Measurements from ENCODE around the gene DENND2D. TPM values are rescaled to one million over a fixed set of nuclear protein-coding genes. Genes with fewer than 3 reads are reported as not detected.
"Not testable (repeated sequence)": the region's sequence is repeated elsewhere in the genome, so short reads cannot be mapped to it uniquely, and the experiment has no call there.

The DENND2D gene
- total RNA-seq, 1 donor from 2014 or later, result 0.25 TPM

DNA sequence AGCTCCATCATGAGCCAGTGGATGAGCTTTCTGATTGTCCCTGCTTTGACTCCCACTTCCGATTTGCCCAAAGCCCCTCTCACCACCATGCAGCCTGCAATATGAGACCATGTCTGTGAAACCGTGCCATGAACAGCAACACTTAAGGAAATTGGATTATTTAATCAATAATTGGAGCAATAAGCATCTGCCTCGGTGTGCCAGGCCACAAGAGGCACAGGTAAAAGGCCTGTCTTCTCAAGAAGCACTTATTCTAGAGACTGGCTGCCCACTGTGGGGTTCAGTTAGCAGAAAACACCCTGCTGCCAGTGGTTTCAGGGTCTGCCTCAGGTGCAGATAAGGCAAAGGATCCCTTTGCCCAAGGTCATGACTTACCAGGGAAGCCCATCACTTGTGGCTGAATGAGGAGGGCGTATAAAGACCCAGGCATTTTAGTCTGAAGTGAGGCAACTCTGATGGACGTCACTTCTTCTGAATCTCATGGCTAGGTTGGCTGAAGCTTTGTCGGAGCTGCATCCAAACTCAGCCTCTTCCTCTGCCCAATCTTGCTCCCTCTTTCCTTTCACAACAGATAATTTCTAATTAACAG is 19.9 kb upstream of the DENND2D start:
- H3K4me1 Mint-ChIP-seq (ENCODE audit: low read depth), result peaks cover 12% of the 10 kb centered on the region
- no peak overlapping the region for H3K4me3 Mint-ChIP-seq (ENCODE audit: unreplicated experiment)
- no peaks in the 10 kb centered on the region for H3K9me3 Mint-ChIP-seq (ENCODE audit: low read depth)
- DNase-seq (ENCODE audit: low spot score), result no peak
- peaks cover 8% of the 10 kb centered on the region for H3K27me3 Mint-ChIP-seq (ENCODE audit: low read depth)
- TF ChIP-seq CTCF (IDR thresholded peaks at IDR 0.05), result no peak
- no peaks in the 10 kb centered on the region for H3K36me3 Mint-ChIP-seq (ENCODE audit: low read depth)
- H3K27ac Mint-ChIP-seq (ENCODE audit: unreplicated experiment), result no peak overlapping the region

- H3K4me1 Mint-ChIP-seq (ENCODE audit: low read depth), result peaks cover 10% of the 10 kb centered on the region
- no peak overlapping the region for H3K27ac Mint-ChIP-seq (ENCODE audit: unreplicated experiment)
- no peak for DNase-seq (ENCODE audit: low spot score)
- H3K4me3 Mint-ChIP-seq (ENCODE audit: unreplicated experiment), result no peak overlapping the region
- H3K36me3 Mint-ChIP-seq (ENCODE audit: low read depth), result no peaks in the 10 kb centered on the region
- peaks cover 8% of the 10 kb centered on the region for H3K27me3 Mint-ChIP-seq (ENCODE audit: low read depth)
- H3K9me3 Mint-ChIP-seq (ENCODE audit: low read depth), result no peaks in the 10 kb centered on the region
- TF ChIP-seq CTCF (IDR thresholded peaks at IDR 0.05), result no peak
Observed at GRCh38 chr1:111219557-111220286, 19.3 kb upstream of the DENND2D start.

DNA sequence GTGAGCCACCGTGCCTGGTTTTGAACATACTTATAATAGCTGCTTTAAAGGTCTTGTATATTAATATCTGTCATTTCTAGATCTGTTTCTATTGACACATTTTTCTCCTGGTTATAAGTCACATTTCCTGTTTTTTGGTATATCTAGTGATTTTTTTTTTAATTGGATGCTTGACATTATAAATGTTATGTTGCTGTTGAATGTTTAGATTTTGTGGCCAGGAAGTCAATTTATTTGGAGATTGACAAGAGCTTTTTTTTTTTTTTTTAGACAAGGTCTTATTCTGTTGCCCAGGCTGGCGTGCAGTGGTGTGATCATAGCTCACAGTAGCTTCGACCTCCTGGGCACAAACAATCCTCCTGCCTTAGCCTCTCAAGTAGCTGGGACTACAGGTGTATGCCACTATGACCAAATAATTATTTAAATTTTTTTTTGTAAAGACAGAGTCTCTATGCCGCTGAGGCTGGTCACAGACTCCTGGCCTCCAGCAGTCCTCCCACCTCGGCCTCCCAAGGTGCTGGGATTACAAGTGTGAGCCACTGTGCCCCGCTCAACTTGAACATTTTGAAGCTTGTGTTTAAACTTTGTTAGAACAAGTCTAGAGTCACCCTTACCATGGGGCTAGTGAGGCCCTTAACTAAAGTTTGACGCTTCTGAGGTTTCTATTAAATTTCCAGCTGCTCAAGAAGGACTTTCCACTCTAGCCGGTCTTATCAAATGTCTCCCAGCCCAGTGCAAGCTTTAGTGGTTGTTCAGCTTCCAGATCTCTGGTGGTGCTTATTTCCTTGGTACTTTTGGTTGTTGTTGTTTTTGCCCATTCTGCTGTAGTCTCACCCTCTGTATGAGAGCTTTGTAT is 18.5 kb upstream of the DENND2D start:
- Mint-ChIP-seq H3K4me3 (ENCODE audit: unreplicated experiment) (no peak overlapping the region), H3K27me3 (ENCODE audit: low read depth) (peaks cover 8% of the 10 kb centered on the region), H3K27ac (ENCODE audit: unreplicated experiment) (no peak overlapping the region), H3K9me3 (ENCODE audit: low read depth) (no peaks in the 10 kb centered on the region), H3K36me3 (ENCODE audit: low read depth) (no peaks in the 10 kb centered on the region), H3K4me1 (ENCODE audit: low read depth) (peaks cover 10% of the 10 kb centered on the region)
- DNase-seq (ENCODE audit: low spot score), result no peak
- TF ChIP-seq CTCF (IDR thresholded peaks at IDR 0.05), result no peak

DNA sequence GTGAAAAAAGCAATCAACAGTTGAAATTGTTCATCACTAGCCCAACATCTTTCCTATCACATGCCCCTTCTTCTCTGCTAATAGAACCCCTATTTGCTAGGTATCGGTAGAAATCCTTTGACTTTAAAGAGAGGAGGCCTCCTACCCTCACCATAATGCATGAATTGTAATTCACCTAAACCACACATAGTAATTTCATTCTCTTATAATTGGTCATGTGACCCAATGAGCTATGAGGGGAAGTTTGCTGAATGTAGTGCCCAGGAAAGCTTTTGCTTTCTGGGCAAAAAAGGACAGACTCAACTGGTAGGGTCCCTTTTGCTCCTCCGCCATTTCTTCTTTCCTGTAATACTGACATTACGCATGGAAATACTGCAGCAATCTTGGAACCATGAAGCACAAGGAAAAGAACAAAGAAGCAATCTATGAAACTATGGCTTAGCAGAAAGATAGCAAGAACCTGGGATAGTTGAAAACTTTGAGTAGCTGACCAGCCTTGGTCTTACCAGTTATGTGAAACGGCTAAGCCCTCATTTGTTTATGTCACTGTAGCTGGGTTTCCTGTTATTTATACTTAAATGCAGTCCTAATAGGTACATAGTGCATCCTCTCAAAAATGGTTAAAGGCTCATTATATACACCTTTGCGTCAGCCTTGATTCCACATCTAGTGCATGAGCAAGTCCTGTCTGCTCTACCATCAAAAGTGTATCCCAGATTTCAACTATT is 16.9 kb upstream of the DENND2D start:
- TF ChIP-seq CTCF (IDR thresholded peaks at IDR 0.05), result no peak
- Mint-ChIP-seq H3K36me3 (ENCODE audit: low read depth) (no peaks in the 10 kb centered on the region), H3K27me3 (ENCODE audit: low read depth) (peaks cover 6% of the 10 kb centered on the region), H3K4me1 (ENCODE audit: low read depth) (peaks cover 4% of the 10 kb centered on the region), H3K27ac (ENCODE audit: unreplicated experiment) (no peak overlapping the region), H3K9me3 (ENCODE audit: low read depth) (no peaks in the 10 kb centered on the region), H3K4me3 (ENCODE audit: unreplicated experiment) (no peak overlapping the region)
- DNase-seq (ENCODE audit: low spot score), result no peak

DNA sequence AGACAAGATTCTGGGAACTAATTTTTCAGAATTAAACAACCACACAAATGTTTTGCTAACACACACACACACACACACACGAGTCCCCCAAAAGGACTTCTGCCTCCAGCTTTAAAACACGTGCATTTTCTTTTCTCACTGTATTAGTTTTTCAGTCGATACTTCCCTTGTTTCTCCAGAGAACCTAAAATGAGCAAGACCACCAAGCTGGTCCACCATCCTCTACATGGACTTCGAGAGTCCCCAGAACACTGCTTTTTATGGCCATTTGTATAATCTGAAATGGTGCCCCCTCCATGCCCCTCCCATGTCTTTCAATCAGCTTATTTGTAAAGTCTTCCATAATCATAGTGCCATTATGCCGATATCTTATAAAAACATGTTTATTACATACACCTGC is 16.3 kb upstream of the DENND2D start:
- H3K27ac Mint-ChIP-seq (ENCODE audit: unreplicated experiment), result no peak overlapping the region
- no peak for TF ChIP-seq CTCF (IDR thresholded peaks at IDR 0.05)
- peaks cover 4% of the 10 kb centered on the region for H3K27me3 Mint-ChIP-seq (ENCODE audit: low read depth)
- no peak overlapping the region for H3K4me3 Mint-ChIP-seq (ENCODE audit: unreplicated experiment)
- H3K9me3 Mint-ChIP-seq (ENCODE audit: low read depth), result no peaks in the 10 kb centered on the region
- DNase-seq (ENCODE audit: low spot score), result no peak
- peaks cover 2% of the 10 kb centered on the region for H3K4me1 Mint-ChIP-seq (ENCODE audit: low read depth)
- no peaks in the 10 kb centered on the region for H3K36me3 Mint-ChIP-seq (ENCODE audit: low read depth)

- H3K36me3 Mint-ChIP-seq (ENCODE audit: low read depth); H3K9me3 Mint-ChIP-seq (ENCODE audit: low read depth); H3K27me3 Mint-ChIP-seq (ENCODE audit: low read depth); H3K4me3 Mint-ChIP-seq (ENCODE audit: unreplicated experiment); H3K4me1 Mint-ChIP-seq (ENCODE audit: low read depth); H3K27ac Mint-ChIP-seq (ENCODE audit: unreplicated experiment); DNase-seq (ENCODE audit: low spot score): not testable (repeated sequence)
Observed at GRCh38 chr1:111215285-111215684, 14.8 kb upstream of the DENND2D start.
